BLaER1 treated with 17β-estradiol and CSF1 and Interleukin-3, amounts not matched to agents 10 nM and 100 nM (cell line): Measurements from ENCODE around the gene CALHM2.
A peak's percentile ranks its signal among the peaks of the same experiment; 100 is the strongest.

Source experiments
- H3K27ac ChIP-seq, 11 experiments: shearing (Covaris generic); formaldehyde crosslinking; 2 replicates each; pipeline ENCODE4 v1.8.1; 2022
- H3K27me3 ChIP-seq, 11 experiments: shearing (Covaris generic); formaldehyde crosslinking; 2 replicates each; pipeline ENCODE4 v1.8.1; 2022
- H3K36me3 ChIP-seq, 11 experiments: shearing (Covaris generic); formaldehyde crosslinking; 2 replicates each; pipeline ENCODE4 v1.8.1; 2022
- H3K4me1 ChIP-seq, 10 experiments: shearing (Covaris generic); formaldehyde crosslinking; 2 replicates each; pipeline ENCODE4 v1.8.1; 2022
- H3K4me2 ChIP-seq, 11 experiments: shearing (Covaris generic); formaldehyde crosslinking; 2 replicates each; pipeline ENCODE4 v1.8.1; 2022
- H3K4me3 ChIP-seq, 10 experiments: shearing (Covaris generic); formaldehyde crosslinking; 2 replicates each; pipeline ENCODE4 v1.8.1; 2022
- H3K9ac ChIP-seq, 11 experiments: shearing (Covaris generic); formaldehyde crosslinking; 2 replicates each; pipeline ENCODE4 v1.8.1; 2022
- H3K9me3 ChIP-seq, 11 experiments: shearing (Covaris generic); formaldehyde crosslinking; replicated peaks in 1 of 11; 2 replicates each; pipeline ENCODE4 v1.8.1; 2022
- H4K20me1 ChIP-seq, 11 experiments: shearing (Covaris generic); formaldehyde crosslinking; 2 replicates each; pipeline ENCODE4 v1.8.1; 2022
- Cebpa-rat ChIP-seq, 11 experiments: shearing (Covaris generic); IDR thresholded peaks; 2 replicates each; pipeline ENCODE4 v1.8.1; 2022

CALHM2 gene

GRCh38 chr10:103470761-103471653, 18.8 kb upstream of the CALHM2 start:
- no peaks in the 10 kb centered on the region for H4K20me1 ChIP-seq
- H3K4me1 ChIP-seq = peaks cover 72 to 88% (median 76%) of the 10 kb centered on the region in 10 experiments
- peak overlapping the region; percentile 46 to 82 (median 77); a peak in 21 of 22 replicates for H3K9ac ChIP-seq

DNA sequence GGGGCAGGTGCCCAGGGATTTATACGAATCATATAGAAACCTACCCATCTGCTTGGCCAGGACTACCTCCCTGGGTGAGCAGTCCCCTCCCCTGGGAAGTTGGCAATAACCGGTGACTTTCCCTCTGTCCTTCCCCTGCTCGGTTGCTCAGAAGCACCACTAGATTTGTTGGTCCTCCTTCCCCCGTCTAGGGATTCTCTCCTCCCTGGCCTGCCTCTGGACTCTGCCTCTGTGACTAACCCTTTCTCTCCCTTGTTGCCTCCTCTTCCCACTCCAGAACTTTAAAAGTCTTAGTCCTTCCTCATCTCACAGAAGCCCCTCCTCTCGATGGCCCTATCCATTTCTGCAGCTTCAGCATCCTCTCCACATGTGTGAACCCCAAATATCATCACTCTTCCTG, 17.0 kb upstream of the CALHM2 start:
- Histone ChIP-seq H3K9ac (no peak overlapping the region), H4K20me1 (no peaks in the 10 kb centered on the region), H3K36me3 (no peaks in the 10 kb centered on the region), H3K9me3 (no peaks in the 10 kb centered on the region), H3K4me2 (peak overlapping the region; percentile 72 to 98 (median 94)), H3K27me3 (no peaks in the 10 kb centered on the region), H3K27ac (peak overlapping the region in 6 of 11 experiments; percentile 29 to 92 (median 90); a peak in 9 of 22 replicates), H3K4me1 (peaks cover 84 to 92% (median 90%) of the 10 kb centered on the region in 10 experiments), H3K4me3 (no peak overlapping the region)
- TF ChIP-seq Cebpa-rat (IDR thresholded peaks at IDR 0.05) = no peak

More at GRCh38 chr10:103470761-103471653, 18.8 kb upstream of the CALHM2 start:
- peak overlapping the region in 9 of 10 experiments; percentile 17 to 59 (median 43); a peak in 12 of 20 replicates for H3K4me3 ChIP-seq
- no peaks in the 10 kb centered on the region for H3K9me3 ChIP-seq
- H3K27ac ChIP-seq = peak overlapping the region; percentile 54 to 92 (median 87); a peak in 21 of 22 replicates
- peak overlapping the region; percentile 72 to 98 (median 94) for H3K4me2 ChIP-seq
- H3K27me3 ChIP-seq = no peaks in the 10 kb centered on the region
- TF ChIP-seq Cebpa-rat (IDR thresholded peaks at IDR 0.05) = no peak
- H3K36me3 ChIP-seq = no peaks in the 10 kb centered on the region

- Histone ChIP-seq H3K36me3 (no peaks in the 10 kb centered on the region), H3K27me3 (no peaks in the 10 kb centered on the region), H3K9me3 (no peaks in the 10 kb centered on the region), H3K4me1 (peaks cover 74 to 85% (median 81%) of the 10 kb centered on the region in 10 experiments), H3K9ac (peak overlapping the region in 6 of 11 experiments; percentile 1 to 57 (median 38); a peak in 9 of 22 replicates), H4K20me1 (no peaks in the 10 kb centered on the region), H3K27ac (peak overlapping the region in 9 of 11 experiments; percentile 18 to 59 (median 53); a peak in 16 of 22 replicates), H3K4me3 (no peak overlapping the region), H3K4me2 (peak overlapping the region; percentile 72 to 98 (median 94))
- no peak for TF ChIP-seq Cebpa-rat (IDR thresholded peaks at IDR 0.05)
Measured at GRCh38 chr10:103467406-103467805, 15.2 kb upstream of the CALHM2 start.

- no peak for TF ChIP-seq Cebpa-rat (IDR thresholded peaks at IDR 0.05)
Measured at GRCh38 chr10:103466734-103467133, 14.6 kb upstream of the CALHM2 start.

GRCh38 chr10:103465411-103466179, 13.4 kb upstream of the CALHM2 start:
- H3K9ac ChIP-seq = no peak overlapping the region
- H3K9me3 ChIP-seq = no peaks in the 10 kb centered on the region
- no peaks in the 10 kb centered on the region for H4K20me1 ChIP-seq
- H3K4me3 ChIP-seq = no peak overlapping the region
- peaks cover 56 to 72% (median 67%) of the 10 kb centered on the region in 10 experiments for H3K4me1 ChIP-seq
- no peak for TF ChIP-seq Cebpa-rat (IDR thresholded peaks at IDR 0.05)
- H3K27me3 ChIP-seq = no peaks in the 10 kb centered on the region
- H3K36me3 ChIP-seq = no peaks in the 10 kb centered on the region
- H3K27ac ChIP-seq = no peak overlapping the region
- H3K4me2 ChIP-seq = peak overlapping the region in 10 of 11 experiments; percentile 6 to 98 (median 48); a peak in 18 of 22 replicates

More at GRCh38 chr10:103466734-103467133, 14.6 kb upstream of the CALHM2 start:
- H3K9me3 ChIP-seq = no peaks in the 10 kb centered on the region
- peak overlapping the region in 9 of 11 experiments; percentile 18 to 59 (median 53); a peak in 13 of 22 replicates for H3K27ac ChIP-seq
- no peaks in the 10 kb centered on the region for H4K20me1 ChIP-seq
- no peaks in the 10 kb centered on the region for H3K36me3 ChIP-seq
- H3K4me2 ChIP-seq = peak overlapping the region; percentile 72 to 98 (median 94)
- no peak overlapping the region for H3K4me3 ChIP-seq
- no peaks in the 10 kb centered on the region for H3K27me3 ChIP-seq
- H3K9ac ChIP-seq = peak overlapping the region in 3 of 11 experiments; percentile 8 to 19 (median 19); a peak in 1 of 22 replicates
- peaks cover 67 to 80% (median 76%) of the 10 kb centered on the region in 10 experiments for H3K4me1 ChIP-seq

GRCh38 chr10:103463499-103463898, 11.3 kb upstream of the CALHM2 start:
- Histone ChIP-seq H3K9ac (no peak overlapping the region), H3K4me1 (peaks cover 49 to 72% (median 66%) of the 10 kb centered on the region in 10 experiments), H3K27me3 (no peaks in the 10 kb centered on the region), H3K4me3 (no peak overlapping the region), H3K9me3 (no peaks in the 10 kb centered on the region), H3K27ac (no peak overlapping the region), H4K20me1 (no peaks in the 10 kb centered on the region), H3K4me2 (no peak overlapping the region), H3K36me3 (no peaks in the 10 kb centered on the region)
- TF ChIP-seq Cebpa-rat (IDR thresholded peaks at IDR 0.05) = no peak

DNA sequence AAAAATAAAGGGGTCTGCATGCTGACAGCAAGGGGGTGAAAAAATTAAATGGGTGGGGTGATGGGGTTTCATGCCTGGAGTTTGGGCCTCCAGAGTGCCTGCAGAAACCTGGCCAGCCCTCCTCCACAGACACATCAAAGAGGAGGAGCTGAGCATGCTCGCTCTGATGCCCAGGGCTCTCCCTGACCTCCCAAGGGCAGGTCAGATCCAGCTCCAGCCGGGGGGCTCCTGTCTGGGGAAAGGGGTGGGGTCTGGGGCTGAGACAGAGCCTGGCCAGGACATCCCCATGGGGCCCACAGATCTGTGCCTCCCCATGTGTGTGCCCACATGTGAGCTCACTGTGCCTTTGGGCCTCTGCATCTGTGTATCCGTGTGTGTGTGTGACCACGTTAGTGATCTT, 7.4 kb upstream of the CALHM2 start:
- Histone ChIP-seq H3K27ac (no peak overlapping the region), H3K4me3 (no peak overlapping the region), H3K27me3 (no peaks in the 10 kb centered on the region), H3K4me1 (peaks cover 15 to 54% (median 48%) of the 10 kb centered on the region in 10 experiments), H3K9me3 (no peaks in the 10 kb centered on the region), H3K9ac (peak overlapping the region in 3 of 11 experiments; percentile 3 to 23 (median 16); a peak in 1 of 22 replicates), H4K20me1 (no peaks in the 10 kb centered on the region), H3K36me3 (no peaks in the 10 kb centered on the region), H3K4me2 (peak overlapping the region; percentile 47 to 74 (median 68))
- no peak for TF ChIP-seq Cebpa-rat (IDR thresholded peaks at IDR 0.05)

DNA sequence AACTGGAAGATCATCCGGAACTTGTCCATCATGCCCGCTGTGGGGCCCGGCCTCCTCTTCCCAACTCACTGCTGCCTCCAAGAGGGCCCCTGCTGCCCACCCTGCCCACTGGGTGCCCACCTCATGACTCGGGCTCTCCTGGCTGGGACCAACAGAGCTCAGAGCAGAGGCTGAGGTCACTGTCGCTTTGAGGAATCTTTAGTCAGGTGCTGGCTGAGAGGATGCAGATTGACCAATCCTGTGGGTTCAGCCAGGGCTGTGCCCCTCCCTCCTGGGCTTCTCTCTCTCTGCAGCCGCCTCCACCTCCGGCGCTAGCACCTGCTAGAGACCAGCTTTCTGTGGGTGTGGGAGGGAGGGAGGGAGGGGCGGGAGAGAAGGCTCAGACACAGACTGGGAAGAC, 6.5 kb upstream of the CALHM2 start, which contains the start of gene CALHM1:
TSS of gene CALHM1 (minus strand) at position 181 of the 400 bp plus-strand sequence. CDS start at position 32, 149 bp downstream.
- H3K27ac ChIP-seq = peak within 1 kb of the TSS in 5 of 11 experiments; percentile 20 to 48 (median 34); a peak in 4 of 22 replicates
- H3K4me3 ChIP-seq = no peak within 1 kb of the TSS
- peaks cover 22 to 57% (median 49%) of the 10 kb centered on the region in 10 experiments for H3K4me1 ChIP-seq
- no peaks in the 10 kb centered on the region for H3K36me3 ChIP-seq
- H3K27me3 ChIP-seq = no peaks in the 10 kb centered on the region
- peak within 1 kb of the TSS in 6 of 11 experiments; percentile 4 to 49 (median 21); a peak in 4 of 22 replicates for H3K9ac ChIP-seq
- H3K9me3 ChIP-seq = no peaks in the 10 kb centered on the region
- no peaks in the 10 kb centered on the region for H4K20me1 ChIP-seq
- TF ChIP-seq Cebpa-rat (IDR thresholded peaks at IDR 0.05) = no peak
- peak within 1 kb of the TSS; percentile 47 to 74 (median 68) for H3K4me2 ChIP-seq
